A375 (cell line): Measurements from ENCODE around the gene PCDHB9. TPM values are rescaled to one million over a fixed set of nuclear protein-coding genes. Genes with fewer than 3 reads are reported as not detected.

ENCODE experiments used
- total RNA-seq: library from RNA; depleted of rRNA; stranded (reverse); fragments of >200 nt; shearing (Covaris generic); gene quantifications from 2 replicates; pipeline ENCODE4 v1.2.3, GENCODE V29; 2014; rRNA removed

PCDHB9 gene
- 3.1 and 4.1 TPM in 2 replicates for total RNA-seq

GRCh38 chr5:141186897-141187512 is at the start of gene PCDHB9:
TSS of gene PCDHB9 (plus strand) at chr5:141187161. CDS start at chr5:141187319, 158 bp downstream.

GRCh38 chr5:141149812-141150211 is 37.1 kb upstream of the PCDHB9 start, which contains the start of gene PCDHB6:
TSS of gene PCDHB6 (plus strand) at chr5:141150057. CDS start at chr5:141150258, 201 bp downstream.

GRCh38 chr5:141172381-141173204 is 14.4 kb upstream of the PCDHB9 start, which contains the start of gene PCDHB7:
TSS of gene PCDHB7 (plus strand) at chr5:141172644. CDS start at chr5:141172836, 192 bp downstream.

GRCh38 chr5:141177577-141178191 is 9.3 kb upstream of the PCDHB9 start, which contains the start of gene PCDHB8:
TSS of gene PCDHB8 (plus strand) at chr5:141177790. CDS start at chr5:141178035, 245 bp downstream.

GRCh38 chr5:141182248-141182647 is 4.7 kb upstream of the PCDHB9 start, which contains the start of gene PCDHB16:
TSS of gene PCDHB16 (plus strand) at chr5:141182387. CDS start at chr5:141182560, 173 bp downstream.

GRCh38 chr5:141192110-141192725 is 5.3 kb downstream of the PCDHB9 start, which contains the start of gene PCDHB10:
TSS of gene PCDHB10 (plus strand) at chr5:141192353. CDS start at chr5:141192553, 200 bp downstream.

GRCh38 chr5:141199359-141200235 is 12.6 kb downstream of the PCDHB9 start, which contains the start of gene PCDHB11:
TSS of gene PCDHB11 (plus strand) at chr5:141199627. CDS start at chr5:141199775, 148 bp downstream.

GRCh38 chr5:141208478-141208877 is 21.5 kb downstream of the PCDHB9 start, which contains the start of gene PCDHB12:
TSS of gene PCDHB12 (plus strand) at chr5:141208719. CDS start at chr5:141208908, 189 bp downstream.

GRCh38 chr5:141213656-141214339 is 26.8 kb downstream of the PCDHB9 start, which contains the start of gene PCDHB13:
TSS of gene PCDHB13 (plus strand) at chr5:141213919. CDS start at chr5:141214124, 205 bp downstream.

GRCh38 chr5:141223112-141223783 is 36.3 kb downstream of the PCDHB9 start, which contains the start of gene PCDHB14:
TSS of gene PCDHB14 (plus strand) at chr5:141223343. CDS start at chr5:141223506, 163 bp downstream.

Other genes starting within 250 kb of the PCDHB9 start
- gene PCDHAC2, start 220.7 kb upstream of the PCDHB9 start, total RNA-seq, result 3.9 and 5.3 TPM in 2 replicates
- 0.11 TPM in 1 of 2 replicates, not detected in the other for gene PCDHB1, start 135.8 kb upstream of the PCDHB9 start, total RNA-seq
- gene PCDHB2, start 92.5 kb upstream of the PCDHB9 start, total RNA-seq, result 11.2 and 12.8 TPM in 2 replicates
- 0.26 and 0.45 TPM in 2 replicates for gene PCDHB3, start 86.7 kb upstream of the PCDHB9 start, total RNA-seq
- gene PCDHB4, start 65.3 kb upstream of the PCDHB9 start, total RNA-seq, result 0.66 and 1.7 TPM in 2 replicates
- gene PCDHB5, start 52.0 kb upstream of the PCDHB9 start, total RNA-seq, result 12.2 and 12.4 TPM in 2 replicates
- gene PCDHB6, start 37.1 kb upstream of the PCDHB9 start, total RNA-seq, result 7.8 and 10.6 TPM in 2 replicates
- 5.7 and 6.7 TPM in 2 replicates for gene PCDHB7, start 14.5 kb upstream of the PCDHB9 start, total RNA-seq
- 6.5 and 6.6 TPM in 2 replicates for gene PCDHB8, start 9.4 kb upstream of the PCDHB9 start, total RNA-seq
- 7.7 and 7.9 TPM in 2 replicates for gene PCDHB16, start 4.8 kb upstream of the PCDHB9 start, total RNA-seq
- 2.3 and 3.0 TPM in 2 replicates for gene PCDHB10, start 5.2 kb downstream of the PCDHB9 start, total RNA-seq
- gene PCDHB11, start 12.5 kb downstream of the PCDHB9 start, total RNA-seq, result 2.7 and 3.9 TPM in 2 replicates
- 2.3 and 2.7 TPM in 2 replicates for gene PCDHB12, start 21.6 kb downstream of the PCDHB9 start, total RNA-seq
- 2.4 and 2.9 TPM in 2 replicates for gene PCDHB13, start 26.8 kb downstream of the PCDHB9 start, total RNA-seq
- 1.8 and 2.9 TPM in 2 replicates for gene PCDHB14, start 36.2 kb downstream of the PCDHB9 start, total RNA-seq
- gene PCDHB15, start 58.2 kb downstream of the PCDHB9 start, total RNA-seq, result 2.1 and 2.7 TPM in 2 replicates
- gene SLC25A2, start 116.9 kb downstream of the PCDHB9 start, total RNA-seq, result 0.19 TPM in 1 of 2 replicates, not detected in the other
- gene TAF7, start 133.6 kb downstream of the PCDHB9 start, total RNA-seq, result 92.6 and 94.6 TPM in 2 replicates
- 2.5 TPM in 2 replicates for gene PCDHGA1, start 143.4 kb downstream of the PCDHB9 start, total RNA-seq
- 0.66 and 1.0 TPM in 2 replicates for gene PCDHGA2, start 151.6 kb downstream of the PCDHB9 start, total RNA-seq
- gene PCDHGA3, start 156.7 kb downstream of the PCDHB9 start, total RNA-seq, result 0.32 and 0.79 TPM in 2 replicates
- gene PCDHGB1, start 162.9 kb downstream of the PCDHB9 start, total RNA-seq, result 4.5 and 5.0 TPM in 2 replicates
- gene PCDHGA4, start 167.9 kb downstream of the PCDHB9 start, total RNA-seq, result 1.9 and 2.0 TPM in 2 replicates
- gene PCDHGB2, start 172.8 kb downstream of the PCDHB9 start, total RNA-seq, result 1.9 and 2.3 TPM in 2 replicates
- gene PCDHGA5, start 177.0 kb downstream of the PCDHB9 start, total RNA-seq, result 1.3 and 1.4 TPM in 2 replicates
- 0.83 and 1.5 TPM in 2 replicates for gene PCDHGB3, start 183.1 kb downstream of the PCDHB9 start, total RNA-seq
- 1.2 and 1.5 TPM in 2 replicates for gene PCDHGA6, start 186.7 kb downstream of the PCDHB9 start, total RNA-seq
- 6.1 and 8.1 TPM in 2 replicates for gene PCDHGA7, start 195.6 kb downstream of the PCDHB9 start, total RNA-seq
- 2.0 TPM in 2 replicates for gene PCDHGB4, start 200.5 kb downstream of the PCDHB9 start, total RNA-seq
- 1.1 and 1.6 TPM in 2 replicates for gene PCDHGA8, start 205.5 kb downstream of the PCDHB9 start, total RNA-seq
- gene PCDHGB5, start 210.8 kb downstream of the PCDHB9 start, total RNA-seq, result 1.9 and 2.4 TPM in 2 replicates
- gene PCDHGA9, start 215.6 kb downstream of the PCDHB9 start, total RNA-seq, result 1.1 and 2.7 TPM in 2 replicates
- gene PCDHGB6, start 220.9 kb downstream of the PCDHB9 start, total RNA-seq, result 0.80 and 1.2 TPM in 2 replicates
- 4.3 and 6.0 TPM in 2 replicates for gene PCDHGA10, start 225.8 kb downstream of the PCDHB9 start, total RNA-seq
- gene PCDHGB7, start 230.5 kb downstream of the PCDHB9 start, total RNA-seq, result 0.72 and 0.90 TPM in 2 replicates
- gene PCDHGA11, start 233.9 kb downstream of the PCDHB9 start, total RNA-seq, result 0.30 and 0.96 TPM in 2 replicates
- gene PCDHGA12, start 243.3 kb downstream of the PCDHB9 start, total RNA-seq, result 0.80 and 1.2 TPM in 2 replicates